H1 (cell line): ENCODE data around the gene TRIM47. TPM values are rescaled to one million over a fixed set of nuclear protein-coding genes. Genes with fewer than 3 reads are reported as not detected.

Experiments
- CTCF ChIA-PET: fragments of 300-600 bp; sonication (Branson Sonifier 250); formaldehyde crosslinking; loops from one replicate; lab custom pipeline; 2021; ENCODE audit not compliant: partially characterized antibody; lab: Charles Lee
- POLR2A ChIA-PET: fragments of 300-600 bp; sonication (Branson Sonifier 250); formaldehyde crosslinking; loops from one replicate; lab custom pipeline; 2021; ENCODE audit warnings: inconsistent platforms; ENCODE audit not compliant: partially characterized antibody; lab: Charles Lee
- DNase-seq, 2 experiments: peaks; one replicate each; pipeline versions ENCODE4 v3.0.0 to v3.0.0-alpha.2; 2010 to 2022; ENCODE audit warnings: low spot score in 2 of 2, low read depth in 1 of 2, mixed read lengths in 1 of 2
- FAIRE-seq: peaks from 2 replicates; lab custom pipeline; 2011; peaks lifted over from hg19 to GRCh38; lab: Jason Lieb, UNC
- H2AFZ ChIP-seq: 2 replicates; pipeline ENCODE4 v1.8.1; 2012; ENCODE audit warnings: low read length, inconsistent platforms
- H2AK5ac ChIP-seq: 2 replicates; pipeline ENCODE4 v1.6.1; 2013; ENCODE audit warnings: low read depth, low read length
- H2BK120ac ChIP-seq: replicated peaks from 2 replicates; pipeline ENCODE3; 2013; ENCODE audit warnings: low read depth, low read length, inconsistent platforms
- H2BK12ac ChIP-seq: 2 replicates; pipeline ENCODE4 v1.6.1; 2013; ENCODE audit warnings: low read depth, low read length
- H2BK15ac ChIP-seq: 2 replicates; pipeline ENCODE4 v1.6.1; 2013; ENCODE audit warnings: low read length
- H2BK20ac ChIP-seq: 2 replicates; pipeline ENCODE4 v1.6.1; 2013; ENCODE audit warnings: low read length
- H2BK5ac ChIP-seq: 2 replicates; pipeline ENCODE4 v1.6.1; 2013; ENCODE audit warnings: low read depth, low read length
- H3K14ac ChIP-seq: 2 replicates; pipeline ENCODE4 v1.6.1; 2013; ENCODE audit warnings: inconsistent platforms; ENCODE audit not compliant: insufficient read length
- H3K18ac ChIP-seq: 2 replicates; pipeline ENCODE4 v1.6.1; 2013; ENCODE audit warnings: low read length; ENCODE audit errors: extremely low read depth
- H3K23ac ChIP-seq: 2 replicates; pipeline ENCODE4 v1.6.1; 2013; ENCODE audit warnings: inconsistent platforms; ENCODE audit not compliant: insufficient read length
- H3K23me2 ChIP-seq: 2 replicates; pipeline ENCODE4 v1.6.1; 2013; ENCODE audit warnings: low read depth, low read length
- H3K27ac ChIP-seq: 2 replicates; pipeline ENCODE4 v1.6.1; 2011; ENCODE audit warnings: low read depth, low read length, inconsistent platforms
- H3K27me3 ChIP-seq, 4 experiments: replicated peaks in 1 of 4; 1 replicate in 1 of 4; 2 replicates in 3 of 4; pipeline versions ENCODE4 v1.6.1 to v1.8.1; 2011 to 2013; ENCODE audit warnings: low read length in 3 of 4, mild to moderate bottlenecking in 3 of 4, inconsistent platforms in 2 of 4, mixed read lengths in 2 of 4, moderate library complexity in 1 of 4; ENCODE audit not compliant: control insufficient read depth in 3 of 4, insufficient read depth in 3 of 4; ENCODE audit errors: extremely low read depth in 1 of 4
- H3K36me3 ChIP-seq, 4 experiments: 2 replicates each; pipeline versions ENCODE4 v1.6.1 to v1.8.1; 2011 to 2013; ENCODE audit warnings: mild to moderate bottlenecking in 4 of 4, low read length in 3 of 4, moderate library complexity in 2 of 4, control low read depth in 1 of 4, inconsistent platforms in 1 of 4; ENCODE audit not compliant: insufficient read depth in 4 of 4, control insufficient read depth in 2 of 4
- H3K4ac ChIP-seq: replicated peaks from 2 replicates; pipeline ENCODE3; 2013; ENCODE audit warnings: low read length, low read depth, mixed read lengths, inconsistent platforms; ENCODE audit not compliant: insufficient read length
- H3K4me1 ChIP-seq, 4 experiments: replicated peaks in 1 of 4; 1 replicate in 1 of 4; 2 replicates in 3 of 4; pipeline versions ENCODE4 v1.6.1 to v1.8.1; 2011 to 2013; ENCODE audit warnings: low read length in 3 of 4, inconsistent platforms in 2 of 4, mixed read lengths in 1 of 4; ENCODE audit not compliant: insufficient read depth in 4 of 4, control insufficient read depth in 3 of 4
- H3K4me2 ChIP-seq, 2 experiments: 2 replicates each; pipeline versions ENCODE4 v1.6.1 to v1.8.1; 2011 to 2013; ENCODE audit warnings: low read depth in 2 of 2, low read length in 2 of 2, control low read depth in 1 of 2, inconsistent platforms in 1 of 2, mild to moderate bottlenecking in 1 of 2; ENCODE audit not compliant: insufficient read depth in 1 of 2
- H3K4me3 ChIP-seq, 4 experiments: fragments of 200-600, 300-600 bp in 1 of 4; sonication (generic), shearing (Covaris generic), sonication (Bioruptor Twin) in 1 of 4; 2 replicates each; pipeline versions ENCODE4 v1.5.1 to v1.8.1; 2011 to 2016; ENCODE audit warnings: low read length in 4 of 4, low read depth in 3 of 4, control low read depth in 2 of 4, inconsistent platforms in 2 of 4, mild to moderate bottlenecking in 2 of 4, mixed read lengths in 1 of 4, moderate library complexity in 1 of 4; ENCODE audit not compliant: insufficient read depth in 2 of 4; ENCODE audit errors: extremely low read depth in 1 of 4
- H3K56ac ChIP-seq: replicated peaks from 2 replicates; pipeline ENCODE3; 2013; ENCODE audit warnings: low read depth, mild to moderate bottlenecking, mixed read lengths, low read length, inconsistent platforms; ENCODE audit not compliant: insufficient read length
- H3K79me1 ChIP-seq: 2 replicates; pipeline ENCODE4 v1.6.1; 2013; ENCODE audit warnings: low read depth, low read length, control low read depth
- H3K79me2 ChIP-seq, 2 experiments: 2 replicates each; pipeline versions ENCODE4 v1.6.1 to v1.8.1; 2012 to 2013; ENCODE audit warnings: low read length in 2 of 2, mild to moderate bottlenecking in 2 of 2, inconsistent platforms in 1 of 2; ENCODE audit not compliant: insufficient read depth in 2 of 2, control insufficient read depth in 1 of 2
- H3K9ac ChIP-seq, 4 experiments: replicated peaks in 1 of 4; 1 replicate in 1 of 4; 2 replicates in 3 of 4; pipeline versions ENCODE4 v1.6.1 to v1.8.1; 2011 to 2013; ENCODE audit warnings: low read depth in 3 of 4, low read length in 3 of 4, control low read depth in 2 of 4, mild to moderate bottlenecking in 2 of 4, moderate library complexity in 2 of 4, inconsistent platforms in 1 of 4; ENCODE audit errors: extremely low read depth in 1 of 4
- H3K9me3 ChIP-seq, 2 experiments: 2 replicates each; pipeline versions ENCODE4 v1.6.1 to v1.8.1; 2012 to 2013; ENCODE audit warnings: mild to moderate bottlenecking in 2 of 2, moderate library complexity in 2 of 2, control low read depth in 1 of 2, inconsistent platforms in 1 of 2, low read depth in 1 of 2, low read length in 1 of 2, mixed read lengths in 1 of 2; ENCODE audit not compliant: insufficient read depth in 2 of 2
- H4K20me1 ChIP-seq, 2 experiments: replicated peaks in 1 of 2; 2 replicates each; pipeline versions ENCODE3 to v1.8.1; 2011 to 2013; ENCODE audit warnings: inconsistent platforms in 2 of 2, low read length in 2 of 2, mild to moderate bottlenecking in 1 of 2; ENCODE audit not compliant: insufficient read depth in 2 of 2, control insufficient read depth in 1 of 2
- H4K5ac ChIP-seq: 2 replicates; pipeline ENCODE4 v1.6.1; 2013; ENCODE audit warnings: low read length, low read depth, mixed read lengths, inconsistent platforms; ENCODE audit not compliant: insufficient read length
- H4K8ac ChIP-seq: 2 replicates; pipeline ENCODE4 v1.8.0; 2013; ENCODE audit warnings: mild to moderate bottlenecking, moderate library complexity, low read length, inconsistent platforms; ENCODE audit not compliant: insufficient read depth; ENCODE audit errors: extremely low read depth
- H4K91ac ChIP-seq: replicated peaks from 2 replicates; pipeline ENCODE3; 2013; ENCODE audit warnings: low read length, mixed read lengths, inconsistent platforms; ENCODE audit not compliant: insufficient read length
- KDM1A ChIP-seq: fragments of 200-600, 300-600 bp; sonication (generic); IDR thresholded peaks from 2 replicates; pipeline ENCODE4 v1.7.1; 2016; ENCODE audit warnings: mild to moderate bottlenecking, low read length, borderline replicate concordance
- MAX ChIP-seq: IDR thresholded peaks from 2 replicates; pipeline ENCODE4 v1.6.1; 2012; ENCODE audit warnings: inconsistent platforms
- NRF1 ChIP-seq: IDR thresholded peaks from 2 replicates; pipeline ENCODE4 v1.6.1; 2011; ENCODE audit warnings: mild to moderate bottlenecking, low read depth, low read length, improper control_type of control experiment
- WGBS, 2 experiments: shearing (Covaris generic) in 1 of 2; methylation state at CpG; one replicate each; pipeline versions ENCODE4 v1.1.6 to v1.1.7; 2013 to 2015; ENCODE audit warnings: low lambda C conversion rate in 2 of 2, mixed read lengths in 2 of 2, inconsistent platforms in 1 of 2, low coverage in 1 of 2, missing lambda C conversion rate in 1 of 2; ENCODE audit not compliant: insufficient replicate concordance in 2 of 2, insufficient coverage in 1 of 2, insufficient read length in 1 of 2; ENCODE audit errors: extremely low coverage in 1 of 2, missing lambda C conversion rate in 1 of 2; 5-methylcytosine and 5-hydroxymethylcytosine counted together
- polyA plus RNA-seq, 7 experiments: library from polyadenylated mRNA; depleted of rRNA in 3 of 7; stranded (reverse) in 5 of 7; unstranded in 2 of 7; fragments of >200 nt in 5 of 7; fragments of 200-250 nt in 2 of 7; gene quantifications; 1 replicate in 5 of 7; 2 replicates in 1 of 7; 4 replicates in 1 of 7; pipeline versions ENCODE4 v1.2.1 to v1.2.3, GENCODE V29; 2011 to 2013; ENCODE audit warnings: missing spikeins in 2 of 7, mixed read lengths in 2 of 7
- total RNA-seq: library from RNA; stranded (reverse); fragmentation: NEBNext Ultra II Directional; extraction: Animal tissue kit (Norgen Biotek cat#: 25700); gene quantifications from 2 replicates; pipeline ENCODE4 v1.2.1, GENCODE V29; 2021

TRIM47 gene
- total and polyA plus RNA-seq, 2 of the 8 experiments (the other 6 are each of a cell fraction or from before 2014, with no cell fraction given): 6.3 to 6.4 TPM

- H3K56ac ChIP-seq: no peak overlapping the region
- no peak for TF ChIP-seq NRF1
- no peak for TF ChIP-seq KDM1A
- no peak for TF ChIP-seq MAX
- TF ChIP-seq, all 59 proteins: peak for 0
- Histone ChIP-seq H4K5ac (no peak overlapping the region), H4K91ac (peak overlapping the region; percentile 46), H3K79me2 (no peaks in the 10 kb centered on the region), H3K4me2 (no peak overlapping the region), H2BK12ac (no peak overlapping the region; the same call in 1 of the 2 replicates), H4K8ac (no peak overlapping the region), H3K9me3 (no peaks in the 10 kb centered on the region), H3K4me3 (no peak overlapping the region), H3K23ac (no peak overlapping the region), H2AFZ (no peak overlapping the region), H3K18ac (no peak overlapping the region), H3K4ac (no peak overlapping the region), H3K23me2 (no peaks in the 10 kb centered on the region; the same call in 1 of the 2 replicates), H3K4me1 (peaks cover 0 to 27% (median 21%) of the 10 kb centered on the region in 4 experiments; a peak in 6 of 7 replicates), H3K9ac (no peak overlapping the region), H4K20me1 (no peaks in the 10 kb centered on the region), H3K79me1 (no peaks in the 10 kb centered on the region), H2BK5ac (no peak overlapping the region; the same call in 1 of the 2 replicates), H2BK15ac (no peak overlapping the region), H3K27ac (no peak overlapping the region), H2BK20ac (no peak overlapping the region), H3K27me3 (no peaks in the 10 kb centered on the region), H3K36me3 (no peaks in the 10 kb centered on the region), H2BK120ac (no peak overlapping the region), H2AK5ac (no peak overlapping the region), H3K14ac (no peak overlapping the region)
- FAIRE-seq (no peak), DNase-seq (peak in 1 of 2 experiments; percentile 83)
- CTCF ChIA-PET: interaction anchor here (0.6 to 21.9 kb wide), 8 partner anchors 10 to 234 kb away, joined by 3 to 563 read pairs (median 4); partner anchors contain the start of genes SMIM5, UNC13D and WBP2
- POLR2A ChIA-PET: interaction anchor here (1.1 to 16.0 kb wide), 5 partner anchors 9 to 59 kb away, joined by 4 to 216 read pairs (median 12); partner anchors contain the start of genes UNC13D and WBP2
- 81% methylated on average over 19 of the region's 24 CpGs; no CpG with 5 or more reads in 1 of the 2 experiments for WGBS, 2 experiments
These were observed 43.3 kb downstream of the TRIM47 start for GRCh38 chr17:75834928-75835653.
